ENCODE results near the gene NFIA. TPM values are rescaled to one million over a fixed set of nuclear protein-coding genes. Genes with fewer than 3 reads are reported as not detected.

NFIA gene
- total RNA-seq, 1 donor from 2014 or later: 132 TPM

DNA sequence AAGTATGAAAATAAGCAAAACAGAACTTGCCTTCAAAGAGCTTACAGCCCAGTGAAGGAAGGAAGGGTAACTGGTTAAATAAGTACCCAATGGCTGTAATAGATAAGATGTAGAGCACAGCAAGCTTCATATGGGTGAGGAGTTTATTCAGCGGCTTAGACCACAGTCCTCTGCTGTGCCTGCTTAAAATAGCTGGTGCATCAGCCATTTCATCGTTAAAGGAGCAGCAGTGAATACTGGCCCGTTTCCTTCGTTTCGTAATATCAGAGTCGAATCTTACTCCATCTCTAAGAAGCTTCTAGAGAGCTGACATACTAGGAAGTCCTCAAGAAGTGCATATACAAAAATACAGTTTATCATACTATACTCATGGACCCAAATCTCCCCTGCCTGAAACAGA lies 286.5 kb downstream of the NFIA start:
- DNase-seq (ENCODE audit: low spot score): no peak

DNA sequence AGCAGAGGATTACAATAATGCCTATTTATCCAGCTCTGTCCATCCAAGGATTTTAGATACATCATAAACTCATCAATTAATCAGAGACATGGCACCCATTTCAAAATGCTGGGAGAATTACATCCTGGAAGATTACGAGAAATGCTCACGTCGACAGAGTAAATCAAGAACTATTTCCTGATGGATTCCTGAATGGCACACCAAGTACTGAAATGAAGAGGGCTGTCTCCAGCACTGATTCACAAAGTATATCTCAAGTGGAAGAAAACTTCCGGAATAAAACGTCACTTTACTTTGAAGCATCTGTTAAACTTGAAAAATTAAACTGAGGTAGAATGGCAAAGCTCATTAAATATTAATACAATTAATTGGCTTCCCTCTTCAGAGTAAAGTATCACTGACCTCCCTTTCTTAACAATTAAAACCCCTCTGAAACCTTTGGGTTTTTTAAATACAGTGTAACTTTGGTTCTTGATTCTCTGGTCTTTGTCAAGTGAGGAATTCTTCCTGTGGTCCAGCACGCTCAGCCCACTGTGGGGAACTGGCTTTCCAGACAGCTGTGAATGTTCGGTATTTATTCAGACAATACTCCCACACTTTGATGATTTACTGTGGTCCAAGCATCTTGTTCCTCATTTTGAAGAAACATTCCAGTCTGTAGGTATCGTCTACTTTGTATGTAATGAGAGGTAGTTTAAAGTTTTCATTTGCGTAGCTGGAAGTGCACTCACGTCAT lies 288.0 kb downstream of the NFIA start:
- no peak for DNase-seq (ENCODE audit: low spot score)

DNA sequence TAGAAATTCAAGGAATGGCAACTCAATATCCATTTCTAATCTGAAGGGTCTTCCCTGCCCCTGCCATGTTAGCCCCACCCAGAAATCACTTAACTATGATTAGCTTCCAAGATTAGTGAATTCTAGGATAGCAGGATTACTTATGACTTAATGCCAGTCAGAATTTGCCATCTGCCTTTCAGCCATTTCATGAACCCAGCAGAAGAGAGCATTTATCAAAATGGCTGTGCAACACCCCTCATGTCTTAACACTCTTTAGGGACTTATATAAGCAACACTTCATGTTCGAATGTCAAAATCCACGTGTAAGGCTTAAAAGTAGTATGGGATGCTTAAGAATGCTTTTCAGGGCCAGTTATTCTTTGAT lies 288.5 kb downstream of the NFIA start:
- DNase-seq (ENCODE audit: low spot score): no peak

GRCh38 chr1:61372944-61373343 lies 290.6 kb downstream of the NFIA start:
- no peak for DNase-seq (ENCODE audit: low spot score)

GRCh38 chr1:61374156-61374555 lies 291.8 kb downstream of the NFIA start:
- DNase-seq (ENCODE audit: low spot score): no peak

GRCh38 chr1:61375082-61375880 lies 292.9 kb downstream of the NFIA start:
- no peak for DNase-seq (ENCODE audit: low spot score)

GRCh38 chr1:61376151-61376550 lies 293.8 kb downstream of the NFIA start:
- no peak for DNase-seq (ENCODE audit: low spot score)

DNA sequence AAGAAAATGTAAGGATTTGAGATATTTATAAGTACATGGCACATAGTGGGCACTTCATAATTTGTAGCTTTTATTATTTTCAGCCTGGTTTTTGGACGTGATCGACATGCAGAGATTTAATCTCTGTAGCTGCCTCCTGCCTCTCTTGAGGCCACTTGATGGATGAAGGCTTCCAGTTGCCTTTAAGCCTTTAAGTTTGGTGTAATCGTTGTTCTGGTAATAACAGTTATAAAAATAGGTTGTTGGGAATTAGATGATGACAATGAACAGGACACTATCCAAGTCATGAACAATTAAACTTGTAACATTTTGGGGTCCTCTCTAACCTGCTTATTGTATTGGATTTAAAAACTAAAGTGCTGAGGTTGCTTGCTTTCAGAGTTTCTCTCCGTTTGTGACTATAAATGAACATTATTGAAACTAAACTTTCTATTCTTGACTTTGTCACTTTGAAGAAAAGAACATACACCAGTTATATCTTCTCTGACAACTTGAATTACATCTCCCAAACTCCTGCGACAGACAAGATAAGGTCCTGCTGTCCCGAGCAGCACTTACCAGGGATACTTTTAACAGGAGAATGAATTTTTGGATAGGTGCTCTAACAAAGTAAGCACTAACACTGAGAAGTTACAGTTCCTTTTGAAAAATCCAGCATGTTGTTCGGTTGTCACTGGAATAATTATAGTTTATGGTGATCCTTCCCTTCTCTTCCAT lies 295.0 kb downstream of the NFIA start:
- DNase-seq (ENCODE audit: low spot score): no peak

DNA sequence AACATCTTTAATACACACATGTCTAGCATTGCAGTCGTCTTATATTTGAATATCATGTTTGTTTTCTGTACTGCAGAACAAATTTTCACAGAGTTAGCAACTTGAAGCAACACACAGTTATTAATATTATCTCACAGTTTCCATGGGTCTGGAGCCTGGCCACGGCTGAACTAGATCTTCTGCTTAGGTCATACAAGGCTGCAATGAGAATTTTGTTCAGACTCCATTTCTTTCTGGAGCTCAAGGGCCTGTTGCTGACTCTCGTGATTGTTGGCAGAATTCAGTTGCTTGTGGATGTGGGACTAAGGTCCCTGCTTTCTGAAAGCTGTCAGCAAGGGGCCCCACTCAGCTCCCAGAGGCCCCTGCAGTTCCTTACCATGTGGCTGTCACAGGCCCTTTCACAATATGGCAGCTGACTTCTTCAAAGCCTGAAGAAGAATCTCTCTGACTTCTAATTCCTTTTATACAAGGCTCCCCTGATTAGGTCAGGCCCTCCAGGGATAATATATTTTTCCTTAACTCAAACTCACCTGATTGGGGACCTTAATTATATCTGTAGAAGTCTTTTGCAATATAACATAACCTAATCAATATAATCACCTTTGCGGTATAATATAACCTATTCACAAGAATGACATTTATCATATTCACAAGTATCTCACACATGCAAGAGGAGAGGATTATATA lies 296.3 kb downstream of the NFIA start:
- no peak for DNase-seq (ENCODE audit: low spot score)

GRCh38 chr1:61379693-61380092 lies 297.3 kb downstream of the NFIA start:
- no peak for DNase-seq (ENCODE audit: low spot score)

- DNase-seq (ENCODE audit: low spot score): no peak
Observed at GRCh38 chr1:61380561-61380960, 298.2 kb downstream of the NFIA start.

DNA sequence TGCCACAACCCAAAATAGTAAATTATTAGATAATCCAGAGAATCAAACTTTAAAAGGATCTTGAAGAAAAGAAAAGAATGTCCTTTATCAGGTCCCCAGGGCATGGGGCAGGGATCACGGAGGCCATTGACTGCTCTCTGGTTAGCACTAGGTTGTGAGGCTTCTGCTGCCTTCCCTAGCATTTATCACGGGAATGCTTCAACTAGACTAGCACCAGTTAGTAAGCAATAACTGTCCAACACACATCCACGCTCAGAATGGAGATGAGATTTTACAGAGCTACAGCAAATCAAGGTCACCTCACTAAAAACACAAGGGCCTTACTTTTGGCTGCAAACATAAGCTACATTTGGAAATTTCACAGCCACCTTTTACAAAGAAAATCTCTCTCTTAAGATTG lies 304.0 kb downstream of the NFIA start:
- no peak for DNase-seq (ENCODE audit: low spot score)

DNA sequence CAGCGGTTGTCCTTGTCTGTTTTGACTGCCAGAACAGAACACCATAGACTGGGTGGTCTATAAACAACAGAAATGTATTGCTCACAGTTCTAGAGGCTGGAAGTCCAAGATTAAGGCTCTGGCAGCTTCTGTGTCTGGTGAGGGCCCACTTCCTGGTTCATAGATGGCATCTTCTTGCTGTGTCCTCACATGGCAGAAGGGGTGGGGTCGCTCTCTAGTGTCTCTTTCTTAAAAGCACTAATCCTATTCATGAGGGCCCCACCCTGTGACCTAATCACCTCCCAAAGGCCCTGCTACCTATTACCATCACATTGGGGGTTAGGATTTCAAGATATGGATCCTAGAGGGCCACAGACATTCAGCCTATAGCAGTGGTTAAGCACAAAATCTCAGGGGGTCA lies 304.4 kb downstream of the NFIA start:
- DNase-seq (ENCODE audit: low spot score): no peak

GRCh38 chr1:61387829-61388228 lies 305.5 kb downstream of the NFIA start:
- no peak for DNase-seq (ENCODE audit: low spot score)

DNA sequence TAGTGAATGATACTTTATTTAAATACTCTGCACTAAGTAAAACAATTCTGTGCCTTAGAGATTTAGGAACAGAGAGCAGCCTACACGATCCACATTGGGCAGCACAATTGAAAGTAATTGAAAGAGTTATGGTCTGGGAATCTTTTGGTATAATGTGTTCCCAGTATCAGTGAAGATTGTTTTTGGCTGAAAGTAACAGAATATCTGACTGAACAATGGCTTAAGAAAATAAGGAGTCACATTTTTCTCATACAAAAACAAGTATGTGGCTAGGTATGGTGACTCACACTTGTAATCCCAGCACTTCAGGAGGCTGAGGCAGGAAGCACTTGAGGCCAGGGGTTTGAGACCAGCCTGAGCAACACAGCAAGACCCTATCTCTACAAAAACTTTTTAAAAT lies 306.2 kb downstream of the NFIA start:
- DNase-seq (ENCODE audit: low spot score): no peak

- no peak for DNase-seq (ENCODE audit: low spot score)
Observed at GRCh38 chr1:61389194-61389925, 307.0 kb downstream of the NFIA start.

GRCh38 chr1:61389926-61390845 lies 307.8 kb downstream of the NFIA start:
- no peak for DNase-seq (ENCODE audit: low spot score)

GRCh38 chr1:61391730-61392129 lies 309.4 kb downstream of the NFIA start:
- no peak for DNase-seq (ENCODE audit: low spot score)

- DNase-seq (ENCODE audit: low spot score): no peak
Observed at GRCh38 chr1:61392409-61393242, 310.3 kb downstream of the NFIA start.
